ENCODE results near the gene RPN1. TPM values are rescaled to one million over a fixed set of nuclear protein-coding genes. Genes with fewer than 3 reads are reported as not detected.

The RPN1 gene
- total and polyA plus RNA-seq, 2 of the 13 experiments (the other 11 are each of a cell fraction or from before 2014, with no cell fraction given): 290 to 342 TPM

DNA sequence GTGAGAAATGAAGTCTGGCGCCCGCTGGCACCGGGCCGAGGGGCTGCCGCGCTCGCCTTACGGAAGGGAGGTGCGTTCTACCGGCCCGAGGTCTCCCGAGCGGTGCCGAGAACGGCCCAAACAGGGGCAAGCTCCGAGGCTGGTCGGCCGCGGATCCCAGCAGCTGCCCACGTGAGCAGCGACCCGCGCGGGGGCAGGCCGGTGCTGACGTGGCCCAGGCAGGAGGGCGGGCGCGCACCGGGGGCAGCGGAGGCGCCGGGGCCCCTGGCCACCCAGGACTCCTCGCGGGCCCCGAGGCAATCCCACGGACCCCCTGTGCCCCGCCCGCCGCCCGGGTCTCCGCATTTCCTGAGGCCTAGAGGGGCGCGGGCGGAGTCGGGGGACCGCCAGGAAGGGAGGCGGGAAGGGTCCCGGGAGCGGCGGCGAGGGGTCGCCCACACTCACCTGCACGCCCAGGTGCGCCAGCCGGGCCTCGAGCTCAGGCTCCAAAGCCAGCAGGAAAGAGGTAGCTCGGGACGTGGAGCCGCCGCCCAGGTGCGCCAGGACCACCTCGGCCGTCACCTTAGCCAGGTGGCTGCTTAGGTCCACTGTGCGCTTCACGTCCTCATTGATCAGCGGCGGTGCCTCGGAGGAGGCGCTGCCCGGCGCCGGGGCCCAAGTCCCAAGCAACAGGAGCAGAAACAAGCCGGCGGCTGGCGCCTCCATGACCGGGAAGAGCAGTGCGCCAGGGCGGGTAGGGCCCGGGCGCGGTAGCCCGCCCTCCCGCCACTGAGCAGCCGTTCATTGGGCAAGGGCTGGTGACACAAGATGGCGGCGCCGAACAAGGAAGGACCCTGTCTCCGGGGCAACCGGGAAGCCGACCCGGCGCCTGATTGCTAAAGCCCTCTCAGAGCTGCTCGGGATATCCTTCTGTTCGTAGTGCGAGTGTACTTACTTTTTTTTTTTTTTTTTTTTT, at the start of gene RPN1 (continued):
- TF ChIP-seq, protein P1, sequence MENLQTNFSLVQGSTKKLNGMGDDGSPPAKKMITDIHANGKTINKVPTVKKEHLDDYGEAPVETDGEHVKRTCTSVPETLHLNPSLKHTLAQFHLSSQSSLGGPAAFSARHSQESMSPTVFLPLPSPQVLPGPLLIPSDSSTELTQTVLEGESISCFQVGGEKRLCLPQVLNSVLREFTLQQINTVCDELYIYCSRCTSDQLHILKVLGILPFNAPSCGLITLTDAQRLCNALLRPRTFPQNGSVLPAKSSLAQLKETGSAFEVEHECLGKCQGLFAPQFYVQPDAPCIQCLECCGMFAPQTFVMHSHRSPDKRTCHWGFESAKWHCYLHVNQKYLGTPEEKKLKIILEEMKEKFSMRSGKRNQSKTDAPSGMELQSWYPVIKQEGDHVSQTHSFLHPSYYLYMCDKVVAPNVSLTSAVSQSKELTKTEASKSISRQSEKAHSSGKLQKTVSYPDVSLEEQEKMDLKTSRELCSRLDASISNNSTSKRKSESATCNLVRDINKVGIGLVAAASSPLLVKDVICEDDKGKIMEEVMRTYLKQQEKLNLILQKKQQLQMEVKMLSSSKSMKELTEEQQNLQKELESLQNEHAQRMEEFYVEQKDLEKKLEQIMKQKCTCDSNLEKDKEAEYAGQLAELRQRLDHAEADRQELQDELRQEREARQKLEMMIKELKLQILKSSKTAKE (CRISPR knock-in tag; IDR thresholded peaks at IDR 0.05; ENCODE audit: borderline replicate concordance): no peak
- TF ChIP-seq, protein P2, sequence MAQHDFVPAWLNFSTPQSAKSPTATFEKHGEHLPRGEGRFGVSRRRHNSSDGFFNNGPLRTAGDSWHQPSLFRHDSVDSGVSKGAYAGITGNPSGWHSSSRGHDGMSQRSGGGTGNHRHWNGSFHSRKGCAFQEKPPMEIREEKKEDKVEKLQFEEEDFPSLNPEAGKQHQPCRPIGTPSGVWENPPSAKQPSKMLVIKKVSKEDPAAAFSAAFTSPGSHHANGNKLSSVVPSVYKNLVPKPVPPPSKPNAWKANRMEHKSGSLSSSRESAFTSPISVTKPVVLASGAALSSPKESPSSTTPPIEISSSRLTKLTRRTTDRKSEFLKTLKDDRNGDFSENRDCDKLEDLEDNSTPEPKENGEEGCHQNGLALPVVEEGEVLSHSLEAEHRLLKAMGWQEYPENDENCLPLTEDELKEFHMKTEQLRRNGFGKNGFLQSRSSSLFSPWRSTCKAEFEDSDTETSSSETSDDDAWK (CRISPR knock-in tag; IDR thresholded peaks at IDR 0.05): no peak
- TF ChIP-seq SUZ12 (IDR thresholded peaks at IDR 0.05; ENCODE audit: low read depth, low read length): no peak
- no peak for TF ChIP-seq ZNF891 (CRISPR knock-in tag; IDR thresholded peaks at IDR 0.05)
- TF ChIP-seq, protein P3, sequence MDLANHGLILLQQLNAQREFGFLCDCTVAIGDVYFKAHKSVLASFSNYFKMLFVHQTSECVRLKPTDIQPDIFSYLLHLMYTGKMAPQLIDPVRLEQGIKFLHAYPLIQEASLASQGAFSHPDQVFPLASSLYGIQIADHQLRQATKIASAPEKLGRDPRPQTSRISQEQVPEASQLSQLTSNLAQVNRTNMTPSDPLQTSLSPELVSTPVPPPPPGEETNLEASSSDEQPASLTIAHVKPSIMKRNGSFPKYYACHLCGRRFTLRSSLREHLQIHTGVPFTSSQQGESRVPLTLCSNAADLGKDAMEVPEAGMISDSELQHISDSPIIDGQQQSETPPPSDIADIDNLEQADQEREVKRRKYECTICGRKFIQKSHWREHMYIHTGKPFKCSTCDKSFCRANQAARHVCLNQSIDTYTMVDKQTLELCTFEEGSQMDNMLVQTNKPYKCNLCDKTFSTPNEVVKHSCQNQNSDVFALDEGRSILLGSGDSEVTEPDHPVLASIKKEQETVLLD (CRISPR knock-in tag; IDR thresholded peaks at IDR 0.05; ENCODE audit: low read depth): peak; percentile 34; the same call in 1 of the 2 replicates
- TF ChIP-seq RAD51 (IDR thresholded peaks at IDR 0.05; ENCODE audit: borderline replicate concordance): no peak
- no peak for TF ChIP-seq RBAK (CRISPR knock-in tag; IDR thresholded peaks at IDR 0.05)
- TF ChIP-seq ZNF33A (CRISPR knock-in tag; IDR thresholded peaks at IDR 0.05; ENCODE audit: borderline replicate concordance): no peak
- peak; percentile 73; the same call in 1 of the 2 replicates for TF ChIP-seq KLF12 (CRISPR knock-in tag; IDR thresholded peaks at IDR 0.05; ENCODE audit: borderline replicate concordance)
- TF ChIP-seq, protein P4, sequence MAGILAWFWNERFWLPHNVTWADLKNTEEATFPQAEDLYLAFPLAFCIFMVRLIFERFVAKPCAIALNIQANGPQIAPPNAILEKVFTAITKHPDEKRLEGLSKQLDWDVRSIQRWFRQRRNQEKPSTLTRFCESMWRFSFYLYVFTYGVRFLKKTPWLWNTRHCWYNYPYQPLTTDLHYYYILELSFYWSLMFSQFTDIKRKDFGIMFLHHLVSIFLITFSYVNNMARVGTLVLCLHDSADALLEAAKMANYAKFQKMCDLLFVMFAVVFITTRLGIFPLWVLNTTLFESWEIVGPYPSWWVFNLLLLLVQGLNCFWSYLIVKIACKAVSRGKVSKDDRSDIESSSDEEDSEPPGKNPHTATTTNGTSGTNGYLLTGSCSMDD (CRISPR knock-in tag; IDR thresholded peaks at IDR 0.05): no peak
- peak; percentile 75; the same call in 1 of the 2 replicates for TF ChIP-seq TGIF2 (CRISPR knock-in tag; IDR thresholded peaks at IDR 0.05)
- TF ChIP-seq KAT7 (CRISPR knock-in tag; IDR thresholded peaks at IDR 0.05; ENCODE audit: borderline replicate concordance): peak; percentile 82
- peak; percentile 91 for TF ChIP-seq ATF1 (CRISPR knock-in tag; IDR thresholded peaks at IDR 0.05)
- peak; percentile 19; the same call in 1 of the 2 replicates for TF ChIP-seq ZBTB38 (CRISPR knock-in tag; IDR thresholded peaks at IDR 0.05)
- no peak for TF ChIP-seq NFRKB (IDR thresholded peaks at IDR 0.05)
- TF ChIP-seq ZNF768 (CRISPR knock-in tag; IDR thresholded peaks at IDR 0.05): no peak
- 0 out of 2 replicates have a peak, but pooled peaks have one; percentile 24 for TF ChIP-seq HNRNPL (IDR thresholded peaks at IDR 0.05; ENCODE audit: low read depth, low read length)
- peak; percentile 87 for TF ChIP-seq KAT8 (CRISPR knock-in tag; IDR thresholded peaks at IDR 0.05)
- TF ChIP-seq HMG20A (CRISPR knock-in tag; IDR thresholded peaks at IDR 0.05; ENCODE audit: borderline replicate concordance): no peak; the same call in 1 of the 2 replicates
- TF ChIP-seq HDAC6 (IDR thresholded peaks at IDR 0.05; ENCODE audit: low read depth, low read length): no peak
- TF ChIP-seq ZNF709 (CRISPR knock-in tag; IDR thresholded peaks at IDR 0.05): peak; percentile 73; the same call in 1 of the 2 replicates
- TF ChIP-seq CCAR2 (optimal IDR thresholded peaks at IDR 0.05; ENCODE audit: low read depth, low read length): no peak
- no peak for TF ChIP-seq DPF2 (CRISPR knock-in tag; IDR thresholded peaks at IDR 0.05; ENCODE audit: borderline replicate concordance, low read depth)
- no peak for TF ChIP-seq ZNF678 (CRISPR knock-in tag; IDR thresholded peaks at IDR 0.05)

Measured in HepG2 (cell line).